ENCODE results near the gene F12.

Gene F12

GRCh38 chr5:177442066-177442826 is 32.9 kb upstream of the F12 start:
- DNase-seq (ENCODE audit: extremely low spot score): no peak
- POLR2A ChIA-PET: interaction anchor here (0.5 to 2.9 kb wide), 4 partner anchors 10 to 48 kb away, joined by 3 to 8 read pairs (median 4); no protein-coding TSS in a partner anchor
- CTCF ChIA-PET: interaction anchor here (0.9 to 21.0 kb wide), 6 partner anchors 13 to 52 kb away, joined by 3 to 549 read pairs (median 91); partner anchors contain the start of genes F12 and PFN3

GRCh38 chr5:177440990-177441780 is 31.8 kb upstream of the F12 start:
- CTCF ChIA-PET: interaction anchor here (0.9 to 21.0 kb wide), 8 partner anchors 8 to 131 kb away, joined by 3 to 549 read pairs (median 4); partner anchors contain the start of genes F12 and PFN3
- no peak for TF ChIP-seq CTCF (IDR thresholded peaks at IDR 0.05; ENCODE audit: control extremely low read depth, extremely low read depth, low read depth, missing control alignments)
- DNase-seq (ENCODE audit: extremely low spot score): no peak
- POLR2A ChIA-PET: interaction anchor here (0.8 to 1.5 kb wide), 5 partner anchors 9 to 763 kb away, joined by 3 to 6 read pairs (median 3); partner anchors contain the start of genes GRK6 and HNRNPAB

More at GRCh38 chr5:177442066-177442826, 32.9 kb upstream of the F12 start:
- no peak for TF ChIP-seq CTCF (IDR thresholded peaks at IDR 0.05; ENCODE audit: control extremely low read depth, extremely low read depth, low read depth, missing control alignments)

- CTCF ChIA-PET: interaction anchor here (1.0 to 21.0 kb wide), 7 partner anchors 8 to 131 kb away, joined by 3 to 549 read pairs (median 5); partner anchors contain the start of genes F12 and PFN3
- DNase-seq (ENCODE audit: extremely low spot score): no peak
- no peak for TF ChIP-seq CTCF (IDR thresholded peaks at IDR 0.05; ENCODE audit: control extremely low read depth, extremely low read depth, low read depth, missing control alignments)
- POLR2A ChIA-PET: interaction anchor here (0.6 to 1.5 kb wide), 5 partner anchors 7 to 764 kb away, joined by 3 to 6 read pairs (median 4); partner anchors contain the start of genes GRK6 and HNRNPAB
Measured at GRCh38 chr5:177440211-177440989, 31.0 kb upstream of the F12 start.

- ChIA-PET CTCF (interaction anchor here (1.8 to 21.0 kb wide), 3 partner anchors 8 to 32 kb away, joined by 5 to 549 read pairs (median 163); partner anchors contain the start of genes F12 and PFN3), POLR2A (interaction anchor here (0.6 kb wide), 1 partner anchor 8 kb away, joined by 5 read pairs; no protein-coding TSS in a partner anchor)
- no peak for DNase-seq (ENCODE audit: extremely low spot score)
- TF ChIP-seq CTCF (IDR thresholded peaks at IDR 0.05; ENCODE audit: control extremely low read depth, extremely low read depth, low read depth, missing control alignments): no peak
Measured at GRCh38 chr5:177439518-177440053, 30.2 kb upstream of the F12 start.

GRCh38 chr5:177438468-177438867 is 29.1 kb upstream of the F12 start:
- ChIA-PET POLR2A (no interaction called here), CTCF (interaction anchor here (14.1 to 21.0 kb wide), 2 partner anchors 16 to 31 kb away, joined by 163 to 549 read pairs; partner anchors contain the start of genes F12 and PFN3)
- no peak for TF ChIP-seq CTCF (IDR thresholded peaks at IDR 0.05; ENCODE audit: control extremely low read depth, extremely low read depth, low read depth, missing control alignments)
- DNase-seq (ENCODE audit: extremely low spot score): no peak

Data from GM10248 (cell line).